Measurements from ENCODE around the gene C6orf47. TPM values are rescaled to one million over a fixed set of nuclear protein-coding genes. Genes with fewer than 3 reads are reported as not detected.

The C6orf47 gene
- total and polyA plus RNA-seq, 2 of the 8 experiments (the other 6 are each of a cell fraction or from before 2014, with no cell fraction given), result 4.7 to 14.6 TPM

- H3K18ac ChIP-seq (ENCODE audit: extremely low read depth, low read length), result no peak overlapping the region
- H3K4me2 ChIP-seq (ENCODE audit: insufficient read depth in 1 of 2, low read depth in 2 of 2, low read length in 2 of 2), result no peak overlapping the region
- no peak overlapping the region for H2AK5ac ChIP-seq (ENCODE audit: low read depth, low read length)
- H4K91ac ChIP-seq (replicated peaks; ENCODE audit: insufficient read length, low read length), result no peak overlapping the region
- no peak overlapping the region for H3K23ac ChIP-seq (ENCODE audit: insufficient read length)
- POLR2A ChIA-PET (ENCODE audit: partially characterized antibody), result interaction anchor here (1.5 to 34.9 kb wide), 6 partner anchors 6 to 136 kb away, joined by 3 to 883 read pairs (median 54); partner anchors contain the start of genes APOM, BAG6, C6orf47 and CSNK2B
- CTCF ChIA-PET (ENCODE audit: partially characterized antibody), result interaction anchor here (0.8 to 1.0 kb wide), 2 partner anchors 10 to 14 kb away, joined by 3 read pairs; no protein-coding TSS in a partner anchor
- H3K4me3 ChIP-seq (ENCODE audit: extremely low read depth in 1 of 4, insufficient read depth in 2 of 4, low read depth in 3 of 4, low read length in 4 of 4), result no peak overlapping the region
- H2BK20ac ChIP-seq (ENCODE audit: low read length), result no peak overlapping the region
- FAIRE-seq (no peak), DNase-seq (ENCODE audit: low read depth in 1 of 2, low spot score in 2 of 2) (no peak)
- peaks cover 52 to 93% (median 76%) of the 10 kb centered on the region in 4 experiments for H3K36me3 ChIP-seq (ENCODE audit: control insufficient read depth in 2 of 4, insufficient read depth in 4 of 4, low read length in 3 of 4)
- H4K8ac ChIP-seq (ENCODE audit: extremely low read depth, insufficient read depth, low read length), result no peak overlapping the region
- H2BK5ac ChIP-seq (ENCODE audit: low read depth, low read length), result no peak overlapping the region
- no peak overlapping the region for H4K5ac ChIP-seq (ENCODE audit: insufficient read length, low read depth, low read length)
- TF ChIP-seq KDM5A (IDR thresholded peaks at IDR 0.05; ENCODE audit: low read length) (no peak), GABPA (IDR thresholded peaks at IDR 0.05; ENCODE audit: borderline replicate concordance, insufficient read depth, low read length) (no peak), SP4 (IDR thresholded peaks at IDR 0.05; ENCODE audit: low read length) (no peak)
- H3K23me2 ChIP-seq (ENCODE audit: low read depth, low read length), result no peaks in the 10 kb centered on the region
- WGBS, 2 experiments (ENCODE audit: extremely low coverage in 1 of 2, insufficient coverage in 1 of 2, insufficient read length in 1 of 2, insufficient replicate concordance in 2 of 2, low coverage in 1 of 2, low lambda C conversion rate in 2 of 2, missing lambda C conversion rate in 1 of 2), result 93% methylated on average over 4 of the region's 4 CpGs; no CpG with 5 or more reads in 1 of the 2 experiments
- no peaks in the 10 kb centered on the region for H3K27me3 ChIP-seq (replicated peaks in 1 of 4; ENCODE audit: control insufficient read depth in 3 of 4, extremely low read depth in 1 of 4, insufficient read depth in 3 of 4, low read length in 3 of 4)
- H3K79me2 ChIP-seq (ENCODE audit: control insufficient read depth in 1 of 2, insufficient read depth in 2 of 2, low read length in 2 of 2), result no peaks in the 10 kb centered on the region
- peaks cover 6 to 12% of the 10 kb centered on the region in 2 experiments for H4K20me1 ChIP-seq (replicated peaks in 1 of 2; ENCODE audit: control insufficient read depth in 1 of 2, insufficient read depth in 2 of 2, low read length in 2 of 2)
- H3K9me3 ChIP-seq (ENCODE audit: insufficient read depth in 2 of 2, low read depth in 1 of 2, low read length in 1 of 2), result no peaks in the 10 kb centered on the region
- no peak overlapping the region for H3K9ac ChIP-seq (replicated peaks in 1 of 4; ENCODE audit: extremely low read depth in 1 of 4, low read depth in 3 of 4, low read length in 3 of 4)
- H3K27ac ChIP-seq (ENCODE audit: low read depth, low read length), result no peak overlapping the region
- no peak overlapping the region for H3K14ac ChIP-seq (ENCODE audit: insufficient read length)
- H2BK120ac ChIP-seq (replicated peaks; ENCODE audit: low read depth, low read length), result no peak overlapping the region
- H2BK12ac ChIP-seq (ENCODE audit: low read depth, low read length), result no peak overlapping the region
- no peak overlapping the region for H2AFZ ChIP-seq (ENCODE audit: low read length)
- H3K4me1 ChIP-seq (replicated peaks in 1 of 4; ENCODE audit: control insufficient read depth in 3 of 4, insufficient read depth in 4 of 4, low read length in 3 of 4), result no peaks in the 10 kb centered on the region
- H3K79me1 ChIP-seq (ENCODE audit: low read depth, low read length), result no peaks in the 10 kb centered on the region; the same call in none of the 2 replicates
- H2BK15ac ChIP-seq (ENCODE audit: low read length), result no peak overlapping the region
- no peak overlapping the region for H3K4ac ChIP-seq (replicated peaks; ENCODE audit: insufficient read length, low read depth, low read length)
- H3K56ac ChIP-seq (replicated peaks; ENCODE audit: insufficient read length, low read depth, low read length), result no peak overlapping the region
Measured at GRCh38 chr6:31641370-31641769, 19.2 kb downstream of the C6orf47 start.
